Tibial nerve (tissue), 4 donors: ENCODE data around the gene IL34. TPM values are rescaled to one million over a fixed set of nuclear protein-coding genes. Genes with fewer than 3 reads are reported as not detected.

Experiments
- DNase-seq, 2 donors: peaks; one replicate each; pipeline ENCODE4 v3.0.0-alpha.2; 2019; ENCODE audit warnings: low spot score in 2 of 2
- H3K27ac ChIP-seq, 4 donors: fragments of 200-600 bp; sonication (generic) in 3 of 4; one replicate each; pipeline ENCODE4 v1.5.1; 2017 to 2019; ENCODE audit warnings: mild to moderate bottlenecking in 1 of 4
- H3K27me3 ChIP-seq, 2 donors: fragments of 200-600 bp; sonication (generic) in 1 of 2; one replicate each; pipeline versions ENCODE4 v1.5.1 to v1.6.0; 2017 to 2019
- H3K36me3 ChIP-seq, 3 donors: fragments of 200-600 bp; sonication (generic); one replicate each; pipeline ENCODE4 v1.5.1; 2018 to 2019
- H3K4me1 ChIP-seq, 4 donors: fragments of 200-600 bp; sonication (generic) in 3 of 4; one replicate each; pipeline ENCODE4 v1.5.1; 2017 to 2019
- H3K4me3 ChIP-seq, 4 donors: fragments of 200-600 bp; sonication (generic) in 3 of 4; one replicate each; pipeline ENCODE4 v1.5.1; 2017 to 2019; ENCODE audit warnings: mild to moderate bottlenecking in 1 of 4, moderate library complexity in 1 of 4
- H3K9me3 ChIP-seq, 4 donors: fragments of 200-600 bp; sonication (generic) in 3 of 4; one replicate each; pipeline ENCODE4 v1.5.1; 2017 to 2019
- CTCF ChIP-seq, 5 experiments: fragments of 200-600 bp in 3 of 5; fragments of 450-650 bp in 2 of 5; sonication (generic) in 3 of 5; IDR thresholded peaks; one replicate each; pipeline ENCODE4 v1.5.1; 2016 to 2019; ENCODE audit warnings: antibody characterized with exemption in 5 of 5, mild to moderate bottlenecking in 3 of 5, moderate library complexity in 2 of 5
- EP300 ChIP-seq, 2 donors: sonication (generic); formaldehyde crosslinking; IDR thresholded peaks; one replicate each; pipeline ENCODE4 v1.6.1; 2017; ENCODE audit warnings: antibody characterized with exemption in 2 of 2, mild to moderate bottlenecking in 1 of 2
- POLR2A ChIP-seq, 2 donors: fragments of 450-650 bp; IDR thresholded peaks; one replicate each; pipeline ENCODE4 v1.6.1; 2017; ENCODE audit warnings: antibody characterized with exemption in 2 of 2, mild to moderate bottlenecking in 2 of 2, moderate library complexity in 2 of 2
- WGBS, 2 donors: methylation state at CpG; one replicate each; pipeline ENCODE4 v1.1.5; 2018; 5-methylcytosine and 5-hydroxymethylcytosine counted together
- total RNA-seq, 4 donors: library from RNA; depleted of rRNA; stranded (reverse); fragments of >200 nt; gene quantifications; one replicate each; pipeline ENCODE4 v1.1.0, GENCODE V29; 2016

IL34 gene
- total RNA-seq, 4 donors from 2014 or later, result 49.6 to 89.4 (median 60.9) TPM

- H3K4me1 ChIP-seq, result peaks cover 0 to 33% (median 4%) of the 10 kb centered on the region in 4 donors
- H3K9me3 ChIP-seq, result no peaks in the 10 kb centered on the region
- H3K4me3 ChIP-seq, result no peak overlapping the region
- peaks cover 2 to 90% (median 4%) of the 10 kb centered on the region in 3 donors for H3K36me3 ChIP-seq
- TF ChIP-seq POLR2A (IDR thresholded peaks at IDR 0.05) (no peak), EP300 (IDR thresholded peaks at IDR 0.05) (no peak), CTCF (IDR thresholded peaks at IDR 0.05) (no peak)
- 76 to 84% methylated on average over 15 to 16 of the region's 16 CpGs for WGBS, 2 donors
- peak overlapping the region in 1 of 4 donors; percentile 21 for H3K27ac ChIP-seq
- no peak for DNase-seq
- no peaks in the 10 kb centered on the region for H3K27me3 ChIP-seq
Observed at GRCh38 chr16:70659953-70660671, 13.8 kb downstream of the IL34 start.

DNA sequence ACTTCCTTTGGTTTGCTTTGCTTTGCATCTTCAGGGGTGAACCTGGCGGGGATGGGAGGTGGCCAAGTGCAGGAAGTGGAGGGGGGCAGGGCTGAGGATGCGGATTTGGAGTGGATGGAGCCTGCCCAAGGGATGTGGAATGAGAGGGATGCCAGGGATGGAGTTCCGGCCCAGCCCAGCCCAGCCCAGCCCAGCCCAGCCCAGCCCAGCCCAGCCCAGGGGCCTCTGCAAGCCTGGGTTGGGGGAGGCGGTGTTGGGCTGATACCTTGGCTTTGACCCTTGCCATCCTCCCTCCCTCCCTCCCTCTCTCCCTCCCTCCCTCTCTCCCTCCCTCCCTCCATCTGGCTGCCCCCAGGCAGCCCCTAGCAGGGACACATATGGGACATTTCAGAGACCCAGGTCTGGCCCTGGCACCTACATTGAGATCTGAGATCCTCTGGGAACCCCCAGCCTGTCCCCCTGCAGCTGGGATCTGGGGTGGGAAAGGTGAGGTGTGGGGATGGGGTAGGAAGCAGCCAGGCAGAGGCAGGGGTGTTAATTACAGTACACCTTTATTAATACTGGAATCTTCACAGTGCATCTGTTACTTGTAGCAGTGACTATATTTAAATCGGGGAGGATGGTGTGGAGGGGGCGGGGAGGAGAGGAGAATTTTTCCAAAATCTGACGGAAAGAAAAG lies 14.5 kb downstream of the IL34 start:
- no peak for DNase-seq
- H3K27ac ChIP-seq, result no peak overlapping the region
- H3K4me1 ChIP-seq, result peaks cover 0 to 33% (median 4%) of the 10 kb centered on the region in 4 donors
- 38 to 57% methylated on average over 6 to 7 of the region's 7 CpGs for WGBS, 2 donors
- no peak for TF ChIP-seq CTCF (IDR thresholded peaks at IDR 0.05)
- TF ChIP-seq EP300 (IDR thresholded peaks at IDR 0.05), result no peak
- no peak for TF ChIP-seq POLR2A (IDR thresholded peaks at IDR 0.05)
- H3K4me3 ChIP-seq, result no peak overlapping the region
- H3K27me3 ChIP-seq, result no peaks in the 10 kb centered on the region
- peaks cover 4 to 92% (median 7%) of the 10 kb centered on the region in 3 donors for H3K36me3 ChIP-seq
- H3K9me3 ChIP-seq, result no peaks in the 10 kb centered on the region

GRCh38 chr16:70661534-70661917 lies 15.2 kb downstream of the IL34 start:
- DNase-seq, result no peak
- WGBS, 2 donors, result 66 to 74% methylated on average over 17 of the region's 17 CpGs
- H3K27ac ChIP-seq, result peak overlapping the region in 1 of 4 donors; percentile 8

DNA sequence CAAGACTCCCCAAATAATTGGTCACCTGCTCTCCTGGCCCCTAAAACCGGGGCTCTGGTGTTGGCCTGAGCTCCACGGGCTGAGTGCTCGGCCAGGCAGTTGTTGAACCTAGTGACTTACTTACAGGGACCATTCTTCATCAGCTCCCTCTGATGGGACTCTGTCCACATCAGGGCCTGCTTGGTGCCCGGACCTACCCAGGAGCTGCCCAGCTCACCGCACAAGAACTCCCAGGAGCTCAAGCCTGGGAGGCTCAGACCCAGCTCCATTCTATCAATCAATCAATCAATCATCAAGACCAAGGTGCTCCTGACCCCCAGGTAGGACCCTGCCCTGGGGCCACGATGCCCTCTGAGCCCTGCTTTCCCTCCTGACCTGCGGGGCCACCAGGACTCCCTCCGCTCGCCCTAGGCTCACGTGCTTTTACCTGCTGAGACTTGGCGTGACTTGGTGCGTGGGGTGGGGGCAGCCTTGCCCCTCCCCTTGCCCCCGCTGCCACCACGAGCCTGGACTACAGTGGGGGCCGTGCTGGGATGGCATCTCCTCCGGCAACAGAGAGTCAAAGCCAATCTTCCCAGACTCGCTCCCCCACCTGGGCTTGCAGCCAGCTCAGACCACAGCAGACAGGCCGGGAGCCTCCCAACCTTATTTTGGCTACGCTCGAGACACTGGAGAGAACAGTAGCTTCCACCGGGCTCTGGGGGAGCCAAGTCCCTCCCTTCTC lies 15.7 kb downstream of the IL34 start:
- no peak for DNase-seq
- Histone ChIP-seq H3K9me3 (no peaks in the 10 kb centered on the region), H3K36me3 (peaks cover 4 to 92% (median 7%) of the 10 kb centered on the region in 3 donors), H3K27ac (peak overlapping the region in 3 of 4 donors; percentile 26 to 55 (median 46)), H3K4me1 (peaks cover 0 to 33% (median 4%) of the 10 kb centered on the region in 4 donors), H3K4me3 (no peak overlapping the region), H3K27me3 (no peaks in the 10 kb centered on the region)
- no peak for TF ChIP-seq EP300 (IDR thresholded peaks at IDR 0.05)
- TF ChIP-seq CTCF (IDR thresholded peaks at IDR 0.05), result no peak
- TF ChIP-seq POLR2A (IDR thresholded peaks at IDR 0.05), result no peak
- 62 to 65% methylated on average over 14 to 21 of the region's 21 CpGs for WGBS, 2 donors

More at GRCh38 chr16:70661534-70661917, 15.2 kb downstream of the IL34 start:
- TF ChIP-seq POLR2A (IDR thresholded peaks at IDR 0.05) (no peak), CTCF (IDR thresholded peaks at IDR 0.05) (no peak), EP300 (IDR thresholded peaks at IDR 0.05) (no peak)
- H3K9me3 ChIP-seq, result no peaks in the 10 kb centered on the region
- H3K4me3 ChIP-seq, result no peak overlapping the region
- no peaks in the 10 kb centered on the region for H3K27me3 ChIP-seq
- peaks cover 0 to 33% (median 4%) of the 10 kb centered on the region in 4 donors for H3K4me1 ChIP-seq
- peaks cover 4 to 92% (median 7%) of the 10 kb centered on the region in 3 donors for H3K36me3 ChIP-seq
